GM12878 (cell line): Measurements from ENCODE around the gene SUPT4H1. TPM values are rescaled to one million over a fixed set of nuclear protein-coding genes. Genes with fewer than 3 reads are reported as not detected.
A peak's percentile ranks its signal among the peaks of the same experiment; 100 is the strongest.

Experiments used
- ATF3 ChIP-seq: IDR thresholded peaks from 2 replicates; pipeline ENCODE4 v1.6.1; 2011; ENCODE audit warnings: low read depth, mild to moderate bottlenecking, low read length, moderate library complexity, borderline replicate concordance; ENCODE audit errors: extremely low read depth
- DPF2 ChIP-seq: fragments of 450-650 bp; IDR thresholded peaks from 2 replicates; pipeline ENCODE4 v1.6.1; 2017; ENCODE audit warnings: mild to moderate bottlenecking
- E2F8 ChIP-seq: fragments of 450-650 bp; IDR thresholded peaks from 2 replicates; pipeline ENCODE4 v1.6.1; 2018; ENCODE audit warnings: mild to moderate bottlenecking, low read depth, moderate library complexity; ENCODE audit not compliant: partially characterized antibody
- EGR1 ChIP-seq, 2 experiments: IDR thresholded peaks; 1 replicate in 1 of 2; 2 replicates in 1 of 2; pipeline ENCODE4 v1.6.1; 2011 to 2012; ENCODE audit warnings: low read depth in 2 of 2, low read length in 2 of 2, borderline replicate concordance in 1 of 2, mild to moderate bottlenecking in 1 of 2, moderate library complexity in 1 of 2
- ETV6 ChIP-seq, 2 experiments: fragments of 450-650 bp in 1 of 2; IDR thresholded peaks in 1 of 2; conservative IDR thresholded peaks in 1 of 2; 2 replicates each; pipeline ENCODE4 v1.6.1; 2014; ENCODE audit warnings: antibody characterized with exemption in 1 of 2, borderline replicate concordance in 1 of 2, low read depth in 1 of 2, mild to moderate bottlenecking in 1 of 2, moderate library complexity in 1 of 2
- EZH2 ChIP-seq: IDR thresholded peaks from 2 replicates; pipeline ENCODE4 v1.6.1; 2012; ENCODE audit warnings: low read depth, mild to moderate bottlenecking, control low read depth, inconsistent platforms, low read length, borderline replicate concordance; ENCODE audit not compliant: control insufficient read depth
- MYC ChIP-seq: IDR thresholded peaks from 2 replicates; pipeline ENCODE4 v1.6.1; 2011; ENCODE audit warnings: mild to moderate bottlenecking, low read length, moderate library complexity, inconsistent platforms; ENCODE audit not compliant: insufficient read depth, insufficient replicate concordance, insufficient read length, severe bottlenecking
- POLR2AphosphoS2 ChIP-seq: IDR thresholded peaks from 2 replicates; pipeline ENCODE4 v1.6.1; 2011; ENCODE audit warnings: low read depth, mild to moderate bottlenecking, low read length, improper control_type of control experiment, moderate library complexity
- RB1 ChIP-seq: fragments of 450-650 bp; formaldehyde crosslinking; IDR thresholded peaks from 2 replicates; pipeline ENCODE4 v1.6.1; 2017; ENCODE audit warnings: mild to moderate bottlenecking, borderline replicate concordance
- SMAD5 ChIP-seq: IDR thresholded peaks from 2 replicates; pipeline ENCODE4 v1.6.1; 2016; ENCODE audit warnings: antibody characterized with exemption, low read depth
- TBL1XR1 ChIP-seq: IDR thresholded peaks from 2 replicates; pipeline ENCODE4 v1.6.1; 2012; ENCODE audit warnings: low read depth, low read length, improper control_type of control experiment
- ZNF24 ChIP-seq: fragments of 450-650 bp; IDR thresholded peaks from 2 replicates; pipeline ENCODE4 v1.6.1; 2017; ENCODE audit warnings: antibody characterized with exemption, mild to moderate bottlenecking
- polyA plus RNA-seq, 11 experiments: library from polyadenylated mRNA; depleted of rRNA in 4 of 11; unstranded in 6 of 11; stranded (reverse) in 5 of 11; fragments of >200 nt; fragmentation: Nextera tagmentation in 4 of 11; fragmentation: Illumina TruSeq in 1 of 11; extraction: Ambion mirVana in 4 of 11; extraction: Trizol in 1 of 11; gene quantifications; 1 replicate in 1 of 11; 2 replicates in 10 of 11; pipeline versions ENCODE4 v1.2.1 to v1.2.3, GENCODE V29; 2011 to 2016; ENCODE audit warnings: inconsistent platforms in 2 of 11, missing spikeins in 2 of 11, low read depth in 1 of 11
- total RNA-seq, 4 experiments: library from RNA; depleted of rRNA in 3 of 4; stranded (reverse); fragments of >200 nt in 3 of 4; fragmentation: Illumina TruSeq in 1 of 4; extraction: Trizol in 1 of 4; gene quantifications; 2 replicates each; pipeline versions ENCODE4 v1.2.1 to v1.2.3, GENCODE V29; 2013 to 2021
- TF ChIP-seq, protein P1 (sequence below): IDR thresholded peaks from 2 replicates; pipeline ENCODE4 v1.6.1; 2011; ENCODE audit warnings: borderline replicate concordance, low read depth, mild to moderate bottlenecking, moderate library complexity, mixed read lengths, low read length; ENCODE audit not compliant: insufficient read depth; ENCODE audit errors: extremely low read length
- TF ChIP-seq, protein P2 (sequence below): fragments of 450-650 bp; IDR thresholded peaks from 2 replicates; pipeline ENCODE4 v1.6.1; 2017; ENCODE audit warnings: mild to moderate bottlenecking, moderate library complexity
- TF ChIP-seq, protein P3 (sequence below): fragments of 450-650 bp; IDR thresholded peaks from 2 replicates; pipeline ENCODE4 v1.6.1; 2014; ENCODE audit warnings: mild to moderate bottlenecking

Gene SUPT4H1
- total and polyA plus RNA-seq, 10 of the 15 experiments (the other 5 are each of a cell fraction or from before 2014, with no cell fraction given) = 83.8 to 293 (median 128) TPM

- TF ChIP-seq, protein P1, sequence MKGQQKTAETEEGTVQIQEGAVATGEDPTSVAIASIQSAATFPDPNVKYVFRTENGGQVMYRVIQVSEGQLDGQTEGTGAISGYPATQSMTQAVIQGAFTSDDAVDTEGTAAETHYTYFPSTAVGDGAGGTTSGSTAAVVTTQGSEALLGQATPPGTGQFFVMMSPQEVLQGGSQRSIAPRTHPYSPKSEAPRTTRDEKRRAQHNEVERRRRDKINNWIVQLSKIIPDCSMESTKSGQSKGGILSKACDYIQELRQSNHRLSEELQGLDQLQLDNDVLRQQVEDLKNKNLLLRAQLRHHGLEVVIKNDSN = no peak
- TF ChIP-seq EZH2 (no peak), TBL1XR1 (0 out of 2 replicates have a peak, but pooled peaks have one; percentile 38), ZNF24 (peak; percentile 57; the same call in 1 of the 2 replicates), EGR1 (IDR thresholded peaks at IDR 0.05; ENCODE audit: borderline replicate concordance in 1 of 2, low read depth in 2 of 2, low read length in 2 of 2) (peak; percentile 66 to 91), ETV6 (conservative IDR thresholded peaks at IDR 0.05 in 1 of 2, IDR thresholded peaks at IDR 0.05 in 1 of 2; ENCODE audit: borderline replicate concordance in 1 of 2, low read depth in 1 of 2) (peak in 1 of 2 experiments; percentile 79; a peak in 1 of 4 replicates), RB1 (peak; percentile 84; the same call in 1 of the 2 replicates), E2F8 (peak; percentile 90), SMAD5 (0 out of 2 replicates have a peak, but pooled peaks have one; percentile 13), ATF3 (0 out of 2 replicates have a peak, but pooled peaks have one; percentile 22), DPF2 (peak; percentile 34; the same call in 1 of the 2 replicates), MYC (peak; percentile 32), POLR2AphosphoS2 (peak; percentile 96)
- TF ChIP-seq, protein P2, sequence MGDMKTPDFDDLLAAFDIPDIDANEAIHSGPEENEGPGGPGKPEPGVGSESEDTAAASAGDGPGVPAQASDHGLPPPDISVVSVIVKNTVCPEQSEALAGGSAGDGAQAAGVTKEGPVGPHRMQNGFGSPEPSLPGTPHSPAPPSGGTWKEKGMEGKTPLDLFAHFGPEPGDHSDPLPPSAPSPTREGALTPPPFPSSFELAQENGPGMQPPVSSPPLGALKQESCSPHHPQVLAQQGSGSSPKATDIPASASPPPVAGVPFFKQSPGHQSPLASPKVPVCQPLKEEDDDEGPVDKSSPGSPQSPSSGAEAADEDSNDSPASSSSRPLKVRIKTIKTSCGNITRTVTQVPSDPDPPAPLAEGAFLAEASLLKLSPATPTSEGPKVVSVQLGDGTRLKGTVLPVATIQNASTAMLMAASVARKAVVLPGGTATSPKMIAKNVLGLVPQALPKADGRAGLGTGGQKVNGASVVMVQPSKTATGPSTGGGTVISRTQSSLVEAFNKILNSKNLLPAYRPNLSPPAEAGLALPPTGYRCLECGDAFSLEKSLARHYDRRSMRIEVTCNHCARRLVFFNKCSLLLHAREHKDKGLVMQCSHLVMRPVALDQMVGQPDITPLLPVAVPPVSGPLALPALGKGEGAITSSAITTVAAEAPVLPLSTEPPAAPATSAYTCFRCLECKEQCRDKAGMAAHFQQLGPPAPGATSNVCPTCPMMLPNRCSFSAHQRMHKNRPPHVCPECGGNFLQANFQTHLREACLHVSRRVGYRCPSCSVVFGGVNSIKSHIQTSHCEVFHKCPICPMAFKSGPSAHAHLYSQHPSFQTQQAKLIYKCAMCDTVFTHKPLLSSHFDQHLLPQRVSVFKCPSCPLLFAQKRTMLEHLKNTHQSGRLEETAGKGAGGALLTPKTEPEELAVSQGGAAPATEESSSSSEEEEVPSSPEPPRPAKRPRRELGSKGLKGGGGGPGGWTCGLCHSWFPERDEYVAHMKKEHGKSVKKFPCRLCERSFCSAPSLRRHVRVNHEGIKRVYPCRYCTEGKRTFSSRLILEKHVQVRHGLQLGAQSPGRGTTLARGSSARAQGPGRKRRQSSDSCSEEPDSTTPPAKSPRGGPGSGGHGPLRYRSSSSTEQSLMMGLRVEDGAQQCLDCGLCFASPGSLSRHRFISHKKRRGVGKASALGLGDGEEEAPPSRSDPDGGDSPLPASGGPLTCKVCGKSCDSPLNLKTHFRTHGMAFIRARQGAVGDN = peak; percentile 77
- TF ChIP-seq, protein P3, sequence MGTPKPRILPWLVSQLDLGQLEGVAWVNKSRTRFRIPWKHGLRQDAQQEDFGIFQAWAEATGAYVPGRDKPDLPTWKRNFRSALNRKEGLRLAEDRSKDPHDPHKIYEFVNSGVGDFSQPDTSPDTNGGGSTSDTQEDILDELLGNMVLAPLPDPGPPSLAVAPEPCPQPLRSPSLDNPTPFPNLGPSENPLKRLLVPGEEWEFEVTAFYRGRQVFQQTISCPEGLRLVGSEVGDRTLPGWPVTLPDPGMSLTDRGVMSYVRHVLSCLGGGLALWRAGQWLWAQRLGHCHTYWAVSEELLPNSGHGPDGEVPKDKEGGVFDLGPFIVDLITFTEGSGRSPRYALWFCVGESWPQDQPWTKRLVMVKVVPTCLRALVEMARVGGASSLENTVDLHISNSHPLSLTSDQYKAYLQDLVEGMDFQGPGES = no peak
Measured at GRCh38 chr17:58351831-58352595, at the start of gene SUPT4H1 (continued).
